H1 (cell line): ENCODE data around the gene ZBTB46. TPM values are rescaled to one million over a fixed set of nuclear protein-coding genes. Genes with fewer than 3 reads are reported as not detected.

Source experiments
- ATF2 ChIP-seq: IDR thresholded peaks from 2 replicates; pipeline ENCODE4 v1.6.1; 2012; ENCODE audit warnings: low read length, inconsistent platforms
- BACH1 ChIP-seq: IDR thresholded peaks from 2 replicates; pipeline ENCODE4 v1.6.1; 2012; ENCODE audit warnings: low read length, improper control_type of control experiment
- BCL11A ChIP-seq, 2 experiments: IDR thresholded peaks; one replicate each; pipeline ENCODE4 v1.6.1; 2011; ENCODE audit warnings: low read depth in 2 of 2, low read length in 2 of 2, mild to moderate bottlenecking in 2 of 2
- CBX5 ChIP-seq: fragments of 300-800, 300-1000 bp; sonication (generic); IDR thresholded peaks from 2 replicates; pipeline ENCODE4 v1.7.1; 2016; ENCODE audit warnings: antibody characterized with exemption, low read length, low read depth
- CEBPB ChIP-seq: IDR thresholded peaks from 2 replicates; pipeline ENCODE4 v1.6.1; 2012; ENCODE audit warnings: low read depth, low read length
- CHD1 ChIP-seq: IDR thresholded peaks from 2 replicates; pipeline ENCODE4 v1.6.1; 2012; ENCODE audit warnings: low read depth, low read length, improper control_type of control experiment
- CTBP2 ChIP-seq: IDR thresholded peaks from 2 replicates; pipeline ENCODE4 v1.7.0; 2011; ENCODE audit warnings: borderline replicate concordance, mild to moderate bottlenecking, moderate library complexity, mixed read lengths, low read length; ENCODE audit not compliant: insufficient read depth, insufficient read length
- EGR1 ChIP-seq: IDR thresholded peaks from 2 replicates; pipeline ENCODE4 v1.6.1; 2011; ENCODE audit warnings: low read depth, low read length, borderline replicate concordance
- EZH2 ChIP-seq: fragments of 200-600 bp; sonication (generic); IDR thresholded peaks from 2 replicates; pipeline ENCODE4 v1.7.1; 2012; ENCODE audit warnings: low read depth, mild to moderate bottlenecking, moderate library complexity, low read length, inconsistent platforms; ENCODE audit not compliant: severe bottlenecking
- HDAC6 ChIP-seq: IDR thresholded peaks from one replicate; pipeline ENCODE4 v1.7.1; 2012; ENCODE audit warnings: low read depth, mild to moderate bottlenecking, inconsistent platforms, low read length, moderate library complexity
- MAX ChIP-seq: IDR thresholded peaks from 2 replicates; pipeline ENCODE4 v1.6.1; 2012; ENCODE audit warnings: inconsistent platforms
- NRF1 ChIP-seq: IDR thresholded peaks from 2 replicates; pipeline ENCODE4 v1.6.1; 2011; ENCODE audit warnings: mild to moderate bottlenecking, low read depth, low read length, improper control_type of control experiment
- POU5F1 ChIP-seq: IDR thresholded peaks from 2 replicates; pipeline ENCODE4 v1.6.1; 2011; ENCODE audit warnings: low read depth, mild to moderate bottlenecking, low read length, moderate library complexity
- RAD21 ChIP-seq, 2 experiments: IDR thresholded peaks in 1 of 2; conservative IDR thresholded peaks in 1 of 2; 2 replicates each; pipeline ENCODE4 v1.6.1; 2011; ENCODE audit warnings: low read depth in 2 of 2, low read length in 2 of 2, improper control_type of control experiment in 1 of 2, inconsistent platforms in 1 of 2, mild to moderate bottlenecking in 1 of 2, moderate library complexity in 1 of 2
- RBBP5 ChIP-seq: IDR thresholded peaks from 2 replicates; pipeline ENCODE4 v1.7.1; 2012; ENCODE audit warnings: low read depth, mild to moderate bottlenecking, inconsistent platforms, low read length, moderate library complexity, borderline replicate concordance
- SAP30 ChIP-seq: fragments of 300-600 bp; sonication (generic); IDR thresholded peaks from 2 replicates; pipeline ENCODE4 v1.7.1; 2012; ENCODE audit warnings: low read length, moderate library complexity, mild to moderate bottlenecking, inconsistent platforms; ENCODE audit not compliant: insufficient read depth, insufficient replicate concordance
- SIRT6 ChIP-seq: IDR thresholded peaks from one replicate; pipeline ENCODE4 v1.7.1; 2012; ENCODE audit warnings: low read length, inconsistent platforms
- SP1 ChIP-seq: IDR thresholded peaks from 2 replicates; pipeline ENCODE4 v1.6.1; 2011; ENCODE audit warnings: low read depth, low read length
- SP2 ChIP-seq: IDR thresholded peaks from 2 replicates; pipeline ENCODE4 v1.6.1; 2012; ENCODE audit warnings: mild to moderate bottlenecking, low read length, inconsistent platforms
- SP4 ChIP-seq: IDR thresholded peaks from 2 replicates; pipeline ENCODE4 v1.6.1; 2012; ENCODE audit warnings: low read length, inconsistent platforms
- SUZ12 ChIP-seq: fragments of 200-600 bp; sonication (generic); IDR thresholded peaks from 2 replicates; pipeline ENCODE4 v1.6.1; 2012; ENCODE audit warnings: mild to moderate bottlenecking, inconsistent platforms, low read length, moderate library complexity, mixed read lengths
- TBP ChIP-seq: IDR thresholded peaks from 2 replicates; pipeline ENCODE4 v1.6.1; 2011; ENCODE audit warnings: low read depth, low read length, improper control_type of control experiment
- YY1 ChIP-seq: IDR thresholded peaks from 2 replicates; pipeline ENCODE4 v1.6.1; 2011; ENCODE audit warnings: low read depth, mild to moderate bottlenecking, low read length
- polyA plus RNA-seq, 7 experiments: library from polyadenylated mRNA; depleted of rRNA in 3 of 7; stranded (reverse) in 5 of 7; unstranded in 2 of 7; fragments of >200 nt in 5 of 7; fragments of 200-250 nt in 2 of 7; gene quantifications; 1 replicate in 5 of 7; 2 replicates in 1 of 7; 4 replicates in 1 of 7; pipeline versions ENCODE4 v1.2.1 to v1.2.3, GENCODE V29; 2011 to 2013; ENCODE audit warnings: missing spikeins in 2 of 7, mixed read lengths in 2 of 7
- total RNA-seq: library from RNA; stranded (reverse); fragmentation: NEBNext Ultra II Directional; extraction: Animal tissue kit (Norgen Biotek cat#: 25700); gene quantifications from 2 replicates; pipeline ENCODE4 v1.2.1, GENCODE V29; 2021

The ZBTB46 gene
- total and polyA plus RNA-seq, 2 of the 8 experiments (the other 6 are each of a cell fraction or from before 2014, with no cell fraction given), result 6.4 to 22.4 TPM

GRCh38 chr20:63707558-63708300, 123.3 kb downstream of the ZBTB46 start, which contains the start of the genes ARFRP1 and ZGPAT (continued):
- TF ChIP-seq CTBP2 (no peak), MAX (peak; percentile 56; the same call in 1 of the 2 replicates), BACH1 (no peak), SP1 (no peak), EZH2 (no peak), SP4 (no peak), CEBPB (no peak), RBBP5 (peak; percentile 47; the same call in 1 of the 2 replicates), HDAC6 (no peak), BCL11A (IDR thresholded peaks at IDR 0.05; ENCODE audit: low read depth in 2 of 2, low read length in 2 of 2) (no peak), EGR1 (0 out of 2 replicates have a peak, but pooled peaks have one; percentile 21), YY1 (no peak), CBX5 (no peak), SAP30 (no peak), SIRT6 (no peak), NRF1 (no peak), SP2 (peak; percentile 28; the same call in 1 of the 2 replicates), RAD21 (IDR thresholded peaks at IDR 0.05 in 1 of 2, conservative IDR thresholded peaks at IDR 0.05 in 1 of 2; ENCODE audit: low read depth in 2 of 2, low read length in 2 of 2) (0 out of 4 replicates have a peak, but pooled peaks of 1 of the 2 experiments have one; percentile 0), CHD1 (no peak), ATF2 (no peak), SUZ12 (no peak), TBP (peak; percentile 35; the same call in 1 of the 2 replicates), POU5F1 (no peak)
